GM19468 (cell line): Measurements from ENCODE around the gene STPG2.
A peak's percentile ranks its signal among the peaks of the same experiment; 100 is the strongest.

Experiments
- ATAC-seq: cut with Tn5 transposase; IDR thresholded peaks from one replicate; pipeline ENCODE4 v1.9.1; 2021; ENCODE audit warnings: mild to moderate bottlenecking, moderate library complexity, moderate number of reproducible peaks; ENCODE audit not compliant: unreplicated experiment; ENCODE audit errors: extremely low read depth

Gene STPG2

GRCh38 chr4:97548943-97549583 lies 594.2 kb downstream of the STPG2 start:
- peak; percentile 35 for ATAC-seq

GRCh38 chr4:97548186-97548585 lies 595.1 kb downstream of the STPG2 start:
- ATAC-seq, result no peak

GRCh38 chr4:97531351-97531750 lies 611.9 kb downstream of the STPG2 start:
- ATAC-seq, result no peak

GRCh38 chr4:97530676-97531075 lies 612.6 kb downstream of the STPG2 start:
- no peak for ATAC-seq

GRCh38 chr4:97525236-97525635 lies 618.0 kb downstream of the STPG2 start:
- ATAC-seq, result no peak

GRCh38 chr4:97517939-97518338 lies 625.3 kb downstream of the STPG2 start:
- ATAC-seq, result no peak

- ATAC-seq, result no peak
These were observed 629.4 kb downstream of the STPG2 start for GRCh38 chr4:97513917-97514316.
